Panc1 (cell line): Measurements from ENCODE around the gene RNF11. TPM values are rescaled to one million over a fixed set of nuclear protein-coding genes. Genes with fewer than 3 reads are reported as not detected.

ENCODE experiments used
- ATAC-seq: fragments of 200-7000 bp; cut with Tn5 transposase; 2 replicates; pipeline ENCODE4 v1.9.1; 2020; ENCODE audit warnings: mild to moderate bottlenecking, moderate library complexity
- BruUV-seq: library from RNA; stranded (reverse); fragments of 400-500 nt; replicated peaks from 2 replicates; lab custom pipeline; 2021; lab: Mats Ljungman, UMichigan
- CTCF ChIA-PET: fragments of 300-600 bp; sonication (Branson Sonifier 250); formaldehyde crosslinking; loops from one replicate; lab custom pipeline; 2022; ENCODE audit warnings: antibody characterized with exemption; lab: Charles Lee
- POLR2A ChIA-PET: fragments of 300-600 bp; sonication (Branson Sonifier 250); formaldehyde crosslinking; loops from one replicate; lab custom pipeline; 2022; ENCODE audit warnings: antibody characterized with exemption; lab: Charles Lee
- DNase-seq: peaks from one replicate; pipeline ENCODE4 v3.0.0-alpha.2; 2010; ENCODE audit warnings: low read depth, low spot score
- H3K27ac ChIP-seq: 2 replicates; pipeline ENCODE4 v1.5.1; 2011; ENCODE audit warnings: mild to moderate bottlenecking, low read length, inconsistent platforms
- H3K27me3 ChIP-seq: fragments of 200-500 bp; sonication (Bioruptor generic); 2 replicates; pipeline ENCODE4 v1.6.0; 2014; ENCODE audit warnings: low read length, inconsistent platforms; ENCODE audit not compliant: control insufficient read depth, insufficient read depth
- H3K36me3 ChIP-seq: fragments of 200-500 bp; sonication (Bioruptor generic); 2 replicates; pipeline ENCODE4 v1.5.1; 2014; ENCODE audit warnings: inconsistent platforms, mild to moderate bottlenecking, low read length, moderate library complexity; ENCODE audit not compliant: control insufficient read depth, insufficient read depth
- H3K4me1 ChIP-seq: 2 replicates; pipeline ENCODE4 v1.5.1; 2011; ENCODE audit warnings: inconsistent platforms, mild to moderate bottlenecking, low read length, moderate library complexity; ENCODE audit not compliant: control insufficient read depth, insufficient read depth
- H3K4me3 ChIP-seq, 2 experiments: 2 replicates each; pipeline ENCODE4 v1.5.1; 2011 to 2012; ENCODE audit warnings: low read depth in 2 of 2, low read length in 2 of 2, mild to moderate bottlenecking in 2 of 2, inconsistent platforms in 1 of 2, moderate library complexity in 1 of 2
- H3K9me3 ChIP-seq: fragments of 200-500 bp; sonication (Bioruptor generic); 2 replicates; pipeline ENCODE4 v1.5.1; 2014; ENCODE audit warnings: low read depth, mild to moderate bottlenecking, inconsistent platforms, low read length, moderate library complexity; ENCODE audit not compliant: control insufficient read depth, insufficient read depth
- POLR2AphosphoS5 ChIP-seq: IDR thresholded peaks from 2 replicates; pipeline ENCODE4 v1.6.1; 2012; ENCODE audit warnings: mild to moderate bottlenecking, low read depth, low read length, moderate library complexity
- REST ChIP-seq, 2 experiments: IDR thresholded peaks; 2 replicates each; pipeline ENCODE4 v1.6.1; 2011 to 2012; ENCODE audit warnings: low read depth in 2 of 2, control low read depth in 1 of 2, low read length in 1 of 2, mild to moderate bottlenecking in 1 of 2, moderate library complexity in 1 of 2; ENCODE audit not compliant: insufficient read depth in 1 of 2
- SIN3A ChIP-seq: IDR thresholded peaks from 2 replicates; pipeline ENCODE4 v1.6.1; 2012; ENCODE audit warnings: low read depth, mild to moderate bottlenecking, low read length, moderate library complexity, borderline replicate concordance; ENCODE audit not compliant: insufficient read depth
- TCF7L2 ChIP-seq: IDR thresholded peaks from 2 replicates; pipeline ENCODE4 v1.6.1; 2011; ENCODE audit warnings: mild to moderate bottlenecking, low read depth, low read length, inconsistent platforms
- in situ Hi-C: cut with HindIII; loops from 2 replicates; pipeline ENCODE4 v1.10.0; 2016; ENCODE audit warnings: low sequenced_read_pairs, low pct_unique_long_range_greater_than_20kb
- intact Hi-C: fragments of 100-400 bp; cut with micrococcal nuclease; formaldehyde crosslinking; loops from one replicate; pipeline ENCODE4 v1.10.0; 2022; ENCODE audit not compliant: unreplicated experiment
- total RNA-seq: library from RNA; stranded (reverse); gene quantifications from one replicate; pipeline ENCODE4 v1.2.1, GENCODE V29; 2021; ENCODE audit not compliant: unreplicated experiment
- TF ChIP-seq, protein P1 (sequence below): fragments of 450-650 bp; IDR thresholded peaks from 2 replicates; pipeline ENCODE4 v1.5.1; 2017; ENCODE audit warnings: mild to moderate bottlenecking

Gene RNF11
- total RNA-seq, 1 experiment from 2014 or later: 86.0 TPM

DNA sequence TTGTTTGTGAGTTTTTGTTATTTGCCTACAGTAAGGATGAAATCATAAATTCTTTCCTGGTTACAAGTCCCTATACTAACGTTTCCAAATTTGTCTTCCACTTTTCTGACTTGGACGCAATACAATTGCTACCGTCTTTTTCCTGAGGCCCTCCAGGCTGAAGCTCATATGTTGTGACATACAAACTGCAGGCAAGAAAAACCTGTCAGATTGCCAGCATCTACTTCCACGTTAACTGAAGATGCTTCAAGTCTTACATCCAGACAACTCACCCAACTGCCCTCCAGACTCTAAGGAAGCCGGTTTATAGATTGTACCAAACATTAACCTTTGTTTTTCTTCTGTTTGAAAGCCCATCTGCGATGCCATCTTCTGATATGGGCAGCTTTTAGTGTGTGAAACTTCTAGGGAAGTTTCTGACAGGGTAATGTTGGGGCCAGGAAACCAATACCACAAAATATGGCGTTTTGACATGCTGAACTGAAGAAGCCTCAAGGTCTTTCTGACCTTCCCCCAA lies 21.4 kb upstream of the RNF11 start:
- H3K4me3 ChIP-seq: no peak overlapping the region
- CTCF ChIA-PET: interaction anchor here (0.5 kb wide), 1 partner anchor 40 kb away, joined by 3 read pairs; no protein-coding TSS in a partner anchor

GRCh38 chr1:51215169-51215568 lies 20.9 kb upstream of the RNF11 start:
- TF ChIP-seq, protein P1, sequence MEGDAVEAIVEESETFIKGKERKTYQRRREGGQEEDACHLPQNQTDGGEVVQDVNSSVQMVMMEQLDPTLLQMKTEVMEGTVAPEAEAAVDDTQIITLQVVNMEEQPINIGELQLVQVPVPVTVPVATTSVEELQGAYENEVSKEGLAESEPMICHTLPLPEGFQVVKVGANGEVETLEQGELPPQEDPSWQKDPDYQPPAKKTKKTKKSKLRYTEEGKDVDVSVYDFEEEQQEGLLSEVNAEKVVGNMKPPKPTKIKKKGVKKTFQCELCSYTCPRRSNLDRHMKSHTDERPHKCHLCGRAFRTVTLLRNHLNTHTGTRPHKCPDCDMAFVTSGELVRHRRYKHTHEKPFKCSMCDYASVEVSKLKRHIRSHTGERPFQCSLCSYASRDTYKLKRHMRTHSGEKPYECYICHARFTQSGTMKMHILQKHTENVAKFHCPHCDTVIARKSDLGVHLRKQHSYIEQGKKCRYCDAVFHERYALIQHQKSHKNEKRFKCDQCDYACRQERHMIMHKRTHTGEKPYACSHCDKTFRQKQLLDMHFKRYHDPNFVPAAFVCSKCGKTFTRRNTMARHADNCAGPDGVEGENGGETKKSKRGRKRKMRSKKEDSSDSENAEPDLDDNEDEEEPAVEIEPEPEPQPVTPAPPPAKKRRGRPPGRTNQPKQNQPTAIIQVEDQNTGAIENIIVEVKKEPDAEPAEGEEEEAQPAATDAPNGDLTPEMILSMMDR: no peak
- no peak for TF ChIP-seq SIN3A
- no peak for TF ChIP-seq REST (IDR thresholded peaks at IDR 0.05; ENCODE audit: insufficient read depth in 1 of 2, low read depth in 2 of 2, low read length in 1 of 2)
- no peak for TF ChIP-seq POLR2AphosphoS5
- no peak for TF ChIP-seq TCF7L2
- ATAC-seq (no peak), DNase-seq (no peak)
- no peaks in the 10 kb centered on the region for H3K9me3 ChIP-seq
- ChIA-PET POLR2A (no interaction called here), CTCF (interaction anchor here (0.5 to 1.0 kb wide), 2 partner anchors 40 to 46 kb away, joined by 3 read pairs; no protein-coding TSS in a partner anchor)
- H3K4me3 ChIP-seq: no peak overlapping the region
- H3K27me3 ChIP-seq: no peaks in the 10 kb centered on the region
- no peak overlapping the region for H3K27ac ChIP-seq
- H3K36me3 ChIP-seq: no peaks in the 10 kb centered on the region
- in situ Hi-C loops (no loop called here), intact Hi-C loops (no loop called here)
- H3K4me1 ChIP-seq: no peaks in the 10 kb centered on the region
- no TSS peak for BruUV-seq

More for the DNA sequence above, 21.4 kb upstream of the RNF11 start:
- no peak for TF ChIP-seq TCF7L2
- no peak for TF ChIP-seq SIN3A
- no peak for TF ChIP-seq REST (IDR thresholded peaks at IDR 0.05; ENCODE audit: insufficient read depth in 1 of 2, low read depth in 2 of 2, low read length in 1 of 2)
- TF ChIP-seq, protein P1: no peak
- POLR2A ChIA-PET: no interaction called here
- H3K4me1 ChIP-seq: no peaks in the 10 kb centered on the region
- no peaks in the 10 kb centered on the region for H3K36me3 ChIP-seq
- no peaks in the 10 kb centered on the region for H3K9me3 ChIP-seq
- H3K27me3 ChIP-seq: no peaks in the 10 kb centered on the region
- no peak for DNase-seq
- no peak overlapping the region for H3K27ac ChIP-seq
- no TSS peak for BruUV-seq
- intact Hi-C loops: no loop called here
- in situ Hi-C loops: no loop called here
- no peak for ATAC-seq
